Neural progenitor cell (in vitro differentiated cells): ENCODE results near the gene MRTO4.

Source experiments
- CTCF ChIP-seq: fragments of 200-600 bp; sonication (generic); IDR thresholded peaks from 2 replicates; pipeline ENCODE4 v1.5.1; 2017; ENCODE audit warnings: antibody characterized with exemption, mild to moderate bottlenecking
- EZH2 ChIP-seq: fragments of 200-600 bp; sonication (generic); IDR thresholded peaks from 2 replicates; pipeline ENCODE4 v1.6.1; 2017; ENCODE audit warnings: antibody characterized with exemption, mild to moderate bottlenecking, moderate library complexity
- EZH2phosphoT487 ChIP-seq: fragments of 200-600 bp; sonication (generic); IDR thresholded peaks from 2 replicates; pipeline ENCODE4 v1.6.1; 2017; ENCODE audit warnings: antibody characterized with exemption

GRCh38 chr1:19287436-19288185 lies 36.0 kb downstream of the MRTO4 start:
- TF ChIP-seq CTCF (no peak), EZH2phosphoT487 (no peak), EZH2 (no peak)
